GM21367 (cell line): ENCODE measurements around the gene STK4.

Source experiments
- ATAC-seq: cut with Tn5 transposase; IDR thresholded peaks from one replicate; pipeline ENCODE4 v1.9.1; 2021; ENCODE audit not compliant: unreplicated experiment

STK4 gene

GRCh38 chr20:45104786-45105185 lies 138.5 kb downstream of the STK4 start:
- no peak for ATAC-seq

- no peak for ATAC-seq
These were observed 139.0 kb downstream of the STK4 start for GRCh38 chr20:45105317-45105716.

- no peak for ATAC-seq
These were observed 143.3 kb downstream of the STK4 start for GRCh38 chr20:45109634-45110033.

GRCh38 chr20:45110301-45110700 lies 144.0 kb downstream of the STK4 start:
- no peak for ATAC-seq

GRCh38 chr20:45111285-45111684 lies 145.0 kb downstream of the STK4 start:
- no peak for ATAC-seq

GRCh38 chr20:45111799-45112471 lies 145.6 kb downstream of the STK4 start:
- ATAC-seq = no peak

- ATAC-seq = no peak
These were observed 146.4 kb downstream of the STK4 start for GRCh38 chr20:45112754-45113153.

GRCh38 chr20:45113865-45114264 lies 147.6 kb downstream of the STK4 start:
- ATAC-seq = no peak

GRCh38 chr20:45114465-45115385 lies 148.4 kb downstream of the STK4 start, which contains the start of gene WFDC5:
Gene WFDC5 (minus strand): TSS chr20:45115174. CDS start chr20:45115083, 91 bp downstream.
- no peak for ATAC-seq

GRCh38 chr20:45115386-45115774 lies 149.1 kb downstream of the STK4 start:
- no peak for ATAC-seq

- ATAC-seq = no peak
These were observed 149.5 kb downstream of the STK4 start for GRCh38 chr20:45115829-45116228.

GRCh38 chr20:45117581-45117980 lies 151.3 kb downstream of the STK4 start:
- ATAC-seq = no peak

- no peak for ATAC-seq
These were observed 151.7 kb downstream of the STK4 start for GRCh38 chr20:45118028-45118427.

GRCh38 chr20:45119556-45120266 lies 153.4 kb downstream of the STK4 start:
- no peak for ATAC-seq

GRCh38 chr20:45121388-45121787 lies 155.1 kb downstream of the STK4 start:
- no peak for ATAC-seq

GRCh38 chr20:45124365-45124764 lies 158.1 kb downstream of the STK4 start, which contains the start of gene WFDC12:
Gene WFDC12 (minus strand): TSS chr20:45124465. CDS start chr20:45124447, 18 bp downstream.
- no peak for ATAC-seq

- ATAC-seq = no peak
These were observed 161.8 kb downstream of the STK4 start for GRCh38 chr20:45128099-45128498.
